GM19025 (cell line): Measurements from ENCODE around the gene ESPN.

Experiments used
- ATAC-seq: cut with Tn5 transposase; IDR thresholded peaks from one replicate; pipeline ENCODE4 v1.9.1; 2021; ENCODE audit warnings: mild to moderate bottlenecking, low read depth, moderate library complexity; ENCODE audit not compliant: unreplicated experiment

The ESPN gene

DNA sequence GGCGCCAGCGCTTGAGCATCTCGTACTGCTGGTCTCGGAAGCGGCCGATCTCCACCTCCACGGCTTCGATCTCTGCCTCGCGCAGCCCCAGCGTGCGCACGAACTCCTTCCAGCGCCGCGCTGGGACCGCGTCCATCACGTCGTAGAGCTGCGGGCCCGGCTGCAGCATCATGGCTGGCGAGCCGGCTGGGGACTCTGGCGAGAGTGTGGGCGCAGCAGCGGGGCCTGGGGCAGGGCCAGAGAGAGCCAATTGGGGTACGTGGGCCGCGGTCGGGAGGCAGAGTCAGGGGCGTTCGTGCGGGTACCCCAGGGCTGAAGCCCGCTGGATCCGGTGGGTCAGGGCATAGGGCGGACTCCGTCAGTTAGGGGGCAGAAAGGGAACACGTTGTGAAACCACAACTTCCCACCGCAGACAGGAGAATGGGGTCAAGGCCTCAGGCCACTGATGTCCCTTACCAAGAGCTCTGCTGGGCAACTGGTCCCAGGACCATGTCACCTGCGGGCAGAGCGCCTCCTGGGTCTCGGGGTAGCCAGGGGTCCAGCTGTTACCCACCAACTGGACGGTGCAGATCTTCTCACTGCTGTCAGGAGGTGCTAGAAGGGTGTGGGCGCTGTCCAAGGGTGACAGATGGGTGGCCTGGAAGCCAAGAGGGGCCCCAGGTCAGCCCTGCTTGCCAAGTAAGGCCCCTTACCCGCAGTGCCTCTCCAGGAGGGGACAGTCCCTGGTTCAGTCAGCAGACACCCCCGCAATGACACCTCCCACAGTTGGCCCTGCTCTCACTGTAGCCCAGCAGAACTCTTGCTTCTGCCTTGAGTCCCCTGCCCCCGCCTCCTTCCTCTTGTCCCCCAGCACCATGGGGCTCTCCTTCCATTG, 37.2 kb downstream of the ESPN start:
- no peak for ATAC-seq

DNA sequence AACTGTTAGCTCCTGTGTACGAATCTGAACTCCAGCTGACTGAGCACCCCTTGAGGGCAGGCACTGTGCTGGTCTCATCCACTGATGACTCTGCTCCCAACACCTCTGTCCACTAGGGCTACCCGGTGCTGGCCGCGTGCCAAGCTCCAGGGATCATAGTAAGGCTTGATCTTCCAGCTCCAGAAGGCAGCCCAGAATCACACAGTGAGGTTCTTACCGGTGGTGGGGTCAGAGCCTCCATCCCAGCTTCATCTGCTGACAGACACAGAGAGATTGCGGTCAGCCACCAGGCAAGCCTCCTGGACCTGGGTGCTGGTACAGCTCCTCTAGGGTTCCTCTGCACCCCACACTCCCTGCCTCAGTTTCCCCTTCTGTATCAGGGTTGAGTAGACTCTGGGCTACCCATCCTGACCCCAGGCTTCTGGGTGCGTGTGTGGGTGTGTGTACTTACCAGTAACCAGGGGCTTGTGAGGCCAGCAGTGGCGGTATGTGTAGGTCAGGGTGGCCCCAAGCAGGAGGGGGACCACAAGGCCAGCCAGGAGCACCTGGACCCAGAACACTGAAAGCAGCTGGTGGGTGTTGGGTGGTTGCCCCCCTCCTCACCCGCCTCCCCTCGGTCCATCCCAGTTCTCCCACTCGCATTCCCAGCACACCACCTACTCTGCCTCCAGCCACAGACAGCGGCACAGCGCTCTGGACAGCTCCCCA, 38.0 kb downstream of the ESPN start:
- no peak for ATAC-seq

- no peak for ATAC-seq
These were observed 38.5 kb downstream of the ESPN start for GRCh38 chr1:6463120-6463412.

DNA sequence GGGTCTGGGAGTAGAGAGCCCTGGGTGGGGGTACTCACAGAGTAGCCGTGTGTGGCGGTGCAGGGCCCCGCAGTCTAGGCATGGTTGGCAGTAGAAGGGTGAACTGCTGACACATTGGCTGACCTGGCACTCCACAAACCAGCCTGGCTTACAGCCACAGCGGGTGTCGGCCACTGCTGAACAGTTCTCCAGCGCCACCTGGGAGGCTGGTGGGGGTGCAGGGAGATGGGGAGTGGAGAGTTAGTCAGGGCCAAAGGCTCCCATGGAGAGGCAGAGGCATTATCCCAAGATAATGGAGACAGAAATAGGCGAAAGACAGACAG, 39.9 kb downstream of the ESPN start:
- ATAC-seq: no peak

- no peak for ATAC-seq
These were observed 40.3 kb downstream of the ESPN start for GRCh38 chr1:6464915-6465314.

GRCh38 chr1:6465461-6466005, 41.0 kb downstream of the ESPN start:
- ATAC-seq: no peak

DNA sequence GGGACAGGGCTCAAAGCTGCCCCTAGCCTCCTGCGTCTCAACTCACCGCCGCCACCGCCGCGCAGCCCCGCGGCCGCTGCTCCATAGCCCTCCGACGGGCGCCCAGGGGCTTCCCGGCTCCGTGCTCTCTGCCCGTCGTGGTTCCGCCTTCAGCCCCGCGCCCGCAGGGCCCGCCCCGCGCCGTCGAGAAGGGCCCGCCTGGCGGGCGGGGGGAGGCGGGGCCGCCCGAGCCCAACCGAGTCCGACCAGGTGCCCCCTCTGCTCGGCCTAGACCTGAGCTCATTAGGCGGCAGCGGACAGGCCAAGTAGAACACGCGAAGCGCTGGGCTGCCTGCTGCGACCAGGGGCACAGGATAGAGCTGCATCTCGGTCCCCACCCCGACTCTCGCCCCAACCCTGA, 41.4 kb downstream of the ESPN start, which contains the start of gene TNFRSF25:
TSS of gene TNFRSF25 (minus strand) at position 151 of the 400 bp plus-strand sequence. CDS start at position 85, 66 bp downstream.
- no peak for ATAC-seq

- ATAC-seq: no peak
These were observed 42.2 kb downstream of the ESPN start for GRCh38 chr1:6466751-6467150.

- no peak for ATAC-seq
These were observed 42.6 kb downstream of the ESPN start for GRCh38 chr1:6467224-6467623.

DNA sequence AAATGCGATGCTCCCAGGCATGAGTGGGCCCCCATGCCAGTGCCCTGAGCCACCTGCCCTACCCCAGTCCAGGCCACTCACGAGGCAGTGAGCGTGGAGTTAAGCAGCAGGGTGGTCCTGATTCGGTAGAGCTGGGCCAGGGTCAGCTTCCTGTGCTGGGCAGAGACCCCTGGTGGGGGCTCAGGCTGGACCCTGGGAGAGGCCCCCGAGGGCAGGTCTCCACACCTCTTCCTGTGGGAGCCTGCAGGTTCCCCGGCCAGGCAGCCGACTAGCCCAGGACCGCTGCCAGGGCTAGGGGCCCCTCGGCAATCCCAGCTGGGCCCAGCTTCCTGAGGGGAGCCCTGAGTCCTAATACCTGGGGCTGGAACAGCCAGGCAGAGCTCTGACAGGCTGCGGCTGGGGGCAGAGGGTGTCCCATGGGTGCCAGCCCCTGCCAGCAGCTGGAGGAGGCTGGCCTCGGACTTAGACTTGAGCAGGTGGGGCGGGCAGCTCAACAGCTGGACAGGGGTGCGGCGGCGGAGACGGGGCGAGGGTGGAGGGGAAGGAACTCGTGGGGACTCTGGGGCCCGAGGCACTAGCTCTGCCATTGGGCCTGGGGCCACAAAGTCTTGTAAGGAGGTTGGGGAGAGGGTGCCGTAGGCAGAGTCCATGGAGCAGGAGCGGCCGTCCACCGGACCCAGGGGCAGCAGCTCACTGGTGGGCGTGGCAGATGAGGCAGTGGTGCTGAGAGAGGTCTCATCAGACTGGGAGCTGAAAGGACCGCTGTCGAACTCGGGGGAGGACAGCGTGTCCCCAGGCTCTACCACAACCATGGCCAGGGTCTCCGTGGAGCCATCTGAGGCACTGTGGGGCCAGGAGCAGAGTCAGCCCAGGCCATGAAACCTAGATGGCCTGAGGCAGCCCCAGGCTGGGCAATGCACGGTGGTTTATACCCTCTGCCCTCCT, 43.4 kb downstream of the ESPN start:
- ATAC-seq: no peak

- ATAC-seq: no peak
These were observed 44.3 kb downstream of the ESPN start for GRCh38 chr1:6468729-6469461.

DNA sequence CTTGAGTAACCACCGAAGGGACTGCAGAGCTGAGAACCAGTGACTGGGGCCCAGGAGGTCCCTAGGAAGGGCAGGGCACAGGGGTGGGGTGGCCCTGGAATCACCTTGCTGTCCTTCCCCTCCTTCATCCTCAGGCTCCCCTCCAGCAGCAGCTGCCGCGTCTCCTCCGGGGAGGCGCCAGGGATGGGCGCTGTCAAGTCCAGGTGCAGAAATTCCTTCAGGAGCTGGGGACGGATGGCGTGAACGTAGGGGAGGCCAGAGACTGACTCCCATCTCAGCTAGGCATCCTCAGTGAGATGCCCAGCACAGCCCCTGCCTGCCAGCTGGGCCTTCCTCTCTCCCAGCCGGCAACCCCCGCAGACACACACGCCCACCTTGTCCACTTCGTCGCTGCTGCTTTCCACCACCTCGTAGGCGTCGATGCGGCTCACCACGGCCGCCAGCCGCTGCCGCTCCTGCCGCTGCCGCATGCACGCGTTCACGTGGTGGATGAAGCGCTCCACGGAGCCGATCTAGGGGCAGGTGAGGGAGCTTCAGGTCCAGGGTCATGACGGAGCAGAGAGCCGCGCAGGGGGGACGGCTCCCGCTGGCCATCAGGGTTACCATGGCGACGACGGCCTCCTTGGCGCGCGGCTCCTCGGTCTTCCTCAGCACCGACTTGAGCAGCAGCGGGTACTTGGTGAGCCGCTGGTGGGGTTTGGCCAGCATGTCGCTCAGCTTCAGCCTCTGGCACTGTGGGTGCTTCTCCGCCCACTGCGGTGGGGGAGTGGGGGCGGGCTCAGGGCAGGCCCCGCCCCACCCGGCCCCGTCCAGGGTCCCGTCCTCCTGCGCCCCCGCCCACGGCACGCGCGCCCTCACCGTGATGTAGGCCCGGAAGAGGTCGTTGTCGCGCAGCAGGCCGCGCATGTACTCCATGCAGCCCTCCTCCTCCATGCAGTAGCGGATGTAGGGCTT, 45.8 kb downstream of the ESPN start:
- no peak for ATAC-seq

DNA sequence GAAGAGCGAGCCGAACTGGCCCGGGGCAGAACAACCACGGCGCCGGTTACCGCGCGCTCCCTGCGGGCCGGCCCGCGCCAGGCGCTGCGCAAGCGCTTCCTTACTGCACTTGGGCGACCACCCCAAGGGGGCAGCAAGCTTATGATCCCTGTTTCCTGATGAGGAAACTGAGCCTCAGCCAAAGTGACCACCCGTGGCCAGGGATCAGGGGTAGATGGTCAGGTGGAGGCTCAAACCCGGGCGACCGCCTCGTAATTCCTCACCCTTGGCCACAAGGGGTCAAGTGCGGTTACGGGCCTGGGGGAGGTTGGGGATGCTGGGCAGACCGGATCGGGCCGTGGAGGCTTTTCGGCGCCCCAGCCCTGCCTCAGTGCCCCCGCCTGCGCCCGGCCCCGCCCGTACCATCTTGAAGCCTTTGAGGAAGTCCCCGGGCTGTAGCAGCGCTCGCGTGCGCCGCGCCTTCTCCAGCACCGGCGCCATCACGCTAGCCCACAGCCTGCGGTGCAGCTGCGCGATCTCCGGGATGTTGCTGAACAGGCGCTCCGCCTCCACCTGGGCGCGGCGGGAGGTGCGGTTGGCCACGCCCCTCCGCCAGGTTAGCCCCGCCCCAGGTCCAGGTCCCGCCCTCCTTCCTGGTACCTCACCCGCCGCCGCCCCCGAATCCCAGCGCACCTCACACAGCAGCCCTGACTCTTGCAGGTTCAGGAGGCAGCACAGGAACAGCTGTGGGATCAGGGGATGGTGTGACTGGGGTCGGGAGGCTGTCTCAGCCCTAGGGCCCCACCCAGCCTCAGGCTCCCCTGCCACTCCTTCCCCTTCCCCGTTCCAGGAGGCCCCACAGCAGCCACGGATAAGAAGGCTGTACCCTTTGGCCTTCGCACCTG, 46.8 kb downstream of the ESPN start:
- no peak for ATAC-seq

GRCh38 chr1:6471970-6472368, 47.4 kb downstream of the ESPN start:
- ATAC-seq: no peak

DNA sequence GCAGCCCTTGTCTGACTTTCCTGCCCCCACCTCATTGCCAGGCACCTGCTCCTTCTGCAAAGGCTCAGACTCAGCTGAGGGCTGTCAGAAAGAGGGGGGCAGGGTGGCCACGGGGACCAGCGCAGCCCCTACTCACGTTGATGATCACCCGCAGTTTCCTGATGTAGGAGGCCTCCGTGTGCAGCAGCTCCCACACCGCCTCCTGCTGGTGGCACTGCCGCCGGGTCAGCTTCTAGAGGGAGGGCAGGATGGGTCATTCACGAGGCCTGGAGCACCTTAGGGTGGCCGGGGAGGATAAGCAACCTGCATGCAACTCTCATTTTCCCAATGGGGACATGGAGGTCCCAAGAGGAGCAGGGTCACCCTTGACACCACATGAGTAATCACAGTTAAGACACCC, 47.8 kb downstream of the ESPN start:
- no peak for ATAC-seq

DNA sequence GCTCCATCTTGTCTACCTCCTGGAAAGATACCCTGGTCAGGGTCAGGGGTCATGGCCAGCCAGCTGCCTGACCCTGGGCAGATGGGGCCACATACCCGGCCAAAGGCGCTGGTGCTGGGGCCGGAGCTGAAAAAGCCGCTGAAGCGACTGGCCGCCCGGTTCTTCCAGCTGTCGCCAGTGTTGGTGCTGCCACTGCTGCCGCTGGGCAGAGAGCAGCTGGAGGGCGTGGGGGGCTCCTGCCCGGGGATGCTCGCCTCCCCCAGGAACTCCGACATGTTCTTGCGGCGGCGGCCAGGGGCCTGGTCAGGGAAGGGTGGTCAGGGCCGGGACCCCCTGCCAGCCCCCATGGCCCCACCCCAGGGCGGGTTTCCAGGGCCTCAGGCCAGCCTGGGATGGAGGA, 48.6 kb downstream of the ESPN start:
- no peak for ATAC-seq

- no peak for ATAC-seq
These were observed 49.6 kb downstream of the ESPN start for GRCh38 chr1:6473974-6474814.
